ENCODE results near the gene AGO3.
"Not testable (repeated sequence)": the region's sequence is repeated elsewhere in the genome, so short reads cannot be mapped to it uniquely, and the experiment has no call there.

Gene AGO3

GRCh38 chr1:36014722-36015220, 83.9 kb downstream of the AGO3 start:
- no peak for DNase-seq

GRCh38 chr1:36016686-36017085, 85.8 kb downstream of the AGO3 start:
- DNase-seq, result no peak

GRCh38 chr1:36023098-36023769, 92.3 kb downstream of the AGO3 start:
- DNase-seq, result peak; percentile 6

- DNase-seq, result not testable (repeated sequence)
Observed at GRCh38 chr1:36024024-36024423, 93.1 kb downstream of the AGO3 start.

GRCh38 chr1:36024847-36025246, 93.9 kb downstream of the AGO3 start:
- DNase-seq, result no peak

- DNase-seq, result no peak
Observed at GRCh38 chr1:36027766-36028165, 96.9 kb downstream of the AGO3 start.

GRCh38 chr1:36031441-36031840, 100.5 kb downstream of the AGO3 start:
- no peak for DNase-seq

- DNase-seq, result peak; percentile 2
Observed at GRCh38 chr1:36034692-36035091, 103.8 kb downstream of the AGO3 start.

- no peak for DNase-seq
Observed at GRCh38 chr1:36035154-36035553, 104.2 kb downstream of the AGO3 start.

- no peak for DNase-seq
Observed at GRCh38 chr1:36040238-36040637, 109.3 kb downstream of the AGO3 start.

- no peak for DNase-seq
Observed at GRCh38 chr1:36051821-36052220, 120.9 kb downstream of the AGO3 start.

GRCh38 chr1:36053978-36054377, 123.1 kb downstream of the AGO3 start:
- no peak for DNase-seq

- no peak for DNase-seq
Observed at GRCh38 chr1:36055706-36056105, 124.8 kb downstream of the AGO3 start.

GRCh38 chr1:36062315-36062714, 131.4 kb downstream of the AGO3 start:
- no peak for DNase-seq

- no peak for DNase-seq
Observed at GRCh38 chr1:36067871-36068270, 137.0 kb downstream of the AGO3 start.

- DNase-seq, result no peak
Observed at GRCh38 chr1:36068866-36069265, 138.0 kb downstream of the AGO3 start.

- DNase-seq, result no peak
Observed at GRCh38 chr1:36070349-36070748, 139.4 kb downstream of the AGO3 start.

- no peak for DNase-seq
Observed at GRCh38 chr1:36076979-36077573, 146.2 kb downstream of the AGO3 start.

GRCh38 chr1:36080236-36080635, 149.3 kb downstream of the AGO3 start:
- DNase-seq, result no peak

- no peak for DNase-seq
Observed at GRCh38 chr1:36080801-36081200, 149.9 kb downstream of the AGO3 start.

- DNase-seq, result no peak
Observed at GRCh38 chr1:36081926-36082485, 151.1 kb downstream of the AGO3 start.

GRCh38 chr1:36083219-36083618, 152.3 kb downstream of the AGO3 start:
- no peak for DNase-seq

- no peak for DNase-seq
Observed at GRCh38 chr1:36083635-36084496, 153.0 kb downstream of the AGO3 start, which contains the start of gene TEKT2. Gene TEKT2 (plus strand): TSS chr1:36084094. CDS start chr1:36084922, 828 bp downstream.
